Left lung (tissue), 10 donors: ENCODE data around the gene LITAF. TPM values are rescaled to one million over a fixed set of nuclear protein-coding genes. Genes with fewer than 3 reads are reported as not detected.
"Not testable (repeated sequence)": the region's sequence is repeated elsewhere in the genome, so short reads cannot be mapped to it uniquely, and the experiment has no call there.

Source experiments
- ATAC-seq: fragments of 200-7000 bp; cut with Tn5 transposase; one replicate; pipeline ENCODE4 v1.9.1; 2020; ENCODE audit warnings: moderate library complexity
- DNase-seq, 4 donors: peaks; one replicate each; pipeline ENCODE4 v3.0.0-alpha.2; 2013 to 2020
- H3K27ac ChIP-seq, 2 donors: fragments of 200-600 bp; sonication (generic) in 1 of 2; one replicate each; pipeline versions ENCODE4 v1.5.0 to v1.8.0; 2020 to 2021
- H3K27me3 ChIP-seq, 2 donors: fragments of 200-600 bp; sonication (generic) in 1 of 2; one replicate each; pipeline versions ENCODE4 v1.5.0 to v1.8.0; 2020 to 2021
- H3K36me3 ChIP-seq, 2 donors: fragments of 200-600 bp; sonication (generic) in 1 of 2; one replicate each; pipeline versions ENCODE4 v1.5.0 to v1.8.0; 2020 to 2021
- H3K4me1 ChIP-seq, 2 donors: fragments of 200-600 bp; one replicate each; pipeline ENCODE4 v1.8.0; 2021
- H3K4me3 ChIP-seq, 2 donors: fragments of 200-600 bp; sonication (generic) in 1 of 2; one replicate each; pipeline versions ENCODE4 v1.5.0 to v1.8.0; 2020 to 2021; ENCODE audit warnings: mild to moderate bottlenecking in 1 of 2
- H3K9me3 ChIP-seq, 2 donors: fragments of 200-600 bp; sonication (generic) in 1 of 2; one replicate each; pipeline versions ENCODE4 v1.5.0 to v1.8.0; 2020 to 2021
- CTCF ChIP-seq, 2 donors: fragments of 200-600 bp; sonication (generic) in 1 of 2; IDR thresholded peaks; one replicate each; pipeline versions ENCODE4 v1.5.0 to v1.8.0; 2021; ENCODE audit warnings: antibody characterized with exemption in 2 of 2
- intact Hi-C, 2 donors: fragments of 100-400 bp; cut with DNase I; formaldehyde crosslinking; loops; one replicate each; pipeline versions ENCODE4 v1.11.2 to v1.14.2; 2022
- polyA plus RNA-seq, 6 donors: library from polyadenylated mRNA; unstranded; fragments of 120-200 nt; gene quantifications; one replicate each; pipeline ENCODE4 v1.2.1, GENCODE V29; 2013; ENCODE audit not compliant: insufficient read length in 6 of 6
- total RNA-seq, 2 donors: library from RNA; stranded (reverse); fragmentation: NEBNext Ultra II Directional; extraction: Animal tissue kit (Norgen Biotek cat#: 25700); gene quantifications; one replicate each; pipeline ENCODE4 v1.2.1, GENCODE V29; 2021
- donor health status: DM: no; HTN: yes; CAD: no.
- donor health status: DM: no; HTN: no; CAD: no.

LITAF gene
- total and polyA plus RNA-seq, 8 donors, result 117 to 277 (median 125) TPM

GRCh38 chr16:11596572-11597226 lies 10.0 kb upstream of the LITAF start:
- intact Hi-C loops, result no loop called here
- ATAC-seq (no peak), DNase-seq (no peak)
- Histone ChIP-seq H3K27me3 (no peaks in the 10 kb centered on the region), H3K36me3 (no peaks in the 10 kb centered on the region), H3K27ac (peak overlapping the region; percentile 58 to 95), H3K4me1 (peaks cover 10 to 44% of the 10 kb centered on the region in 2 donors), H3K9me3 (no peaks in the 10 kb centered on the region), H3K4me3 (no peak overlapping the region)
- TF ChIP-seq CTCF (IDR thresholded peaks at IDR 0.05), result no peak

- H3K36me3 ChIP-seq, result no peaks in the 10 kb centered on the region
- no peak for TF ChIP-seq CTCF (IDR thresholded peaks at IDR 0.05)
- H3K27me3 ChIP-seq, result no peaks in the 10 kb centered on the region
- no peak overlapping the region for H3K27ac ChIP-seq
- intact Hi-C loops, result no loop called here
- DNase-seq (no peak), ATAC-seq (no peak)
- no peak overlapping the region for H3K4me3 ChIP-seq
- no peaks in the 10 kb centered on the region for H3K9me3 ChIP-seq
- peaks cover 10 to 32% of the 10 kb centered on the region in 2 donors for H3K4me1 ChIP-seq
Observed at GRCh38 chr16:11593581-11593980, 6.9 kb upstream of the LITAF start.

- intact Hi-C loops, H3K36me3 ChIP-seq, H3K27me3 ChIP-seq, H3K9me3 ChIP-seq, ATAC-seq, H3K27ac ChIP-seq, H3K4me3 ChIP-seq: not testable (repeated sequence)
- H3K4me1 ChIP-seq, result peaks cover 10 to 31% of the 10 kb centered on the region in 2 donors
- peak in 1 of 4 donors; percentile 47 for DNase-seq
Observed at GRCh38 chr16:11593076-11593475, 6.4 kb upstream of the LITAF start.

GRCh38 chr16:11591630-11592029 lies 4.9 kb upstream of the LITAF start:
- H3K27ac ChIP-seq, DNase-seq, H3K4me3 ChIP-seq, H3K9me3 ChIP-seq, intact Hi-C loops, H3K36me3 ChIP-seq, ATAC-seq: not testable (repeated sequence)
- H3K4me1 ChIP-seq, result peaks cover 4 to 25% of the 10 kb centered on the region in 2 donors
- peaks cover 0 to 16% of the 10 kb centered on the region in 2 donors for H3K27me3 ChIP-seq

GRCh38 chr16:11589198-11589550 lies 2.5 kb upstream of the LITAF start:
- DNase-seq (no peak), ATAC-seq (no peak)
- Histone ChIP-seq H3K27ac (no peak overlapping the region), H3K27me3 (peaks cover 0 to 20% of the 10 kb centered on the region in 2 donors), H3K9me3 (no peaks in the 10 kb centered on the region), H3K36me3 (no peaks in the 10 kb centered on the region), H3K4me1 (peaks cover 5 to 34% of the 10 kb centered on the region in 2 donors), H3K4me3 (no peak overlapping the region)
- intact Hi-C loops, result no loop called here
- no peak for TF ChIP-seq CTCF (IDR thresholded peaks at IDR 0.05)

GRCh38 chr16:11588321-11589197 lies 1.8 kb upstream of the LITAF start:
- DNase-seq (no peak), ATAC-seq (no peak)
- no peaks in the 10 kb centered on the region for H3K36me3 ChIP-seq
- H3K27ac ChIP-seq, result peak overlapping the region in 1 of 2 donors; percentile 8
- no peak for TF ChIP-seq CTCF (IDR thresholded peaks at IDR 0.05)
- H3K4me3 ChIP-seq, result no peak overlapping the region
- H3K9me3 ChIP-seq, result no peaks in the 10 kb centered on the region
- H3K4me1 ChIP-seq, result peaks cover 6 to 41% of the 10 kb centered on the region in 2 donors
- intact Hi-C loops, result no loop called here
- peaks cover 0 to 20% of the 10 kb centered on the region in 2 donors for H3K27me3 ChIP-seq
